ENCODE results near the gene FAM118B.

Gene FAM118B

DNA sequence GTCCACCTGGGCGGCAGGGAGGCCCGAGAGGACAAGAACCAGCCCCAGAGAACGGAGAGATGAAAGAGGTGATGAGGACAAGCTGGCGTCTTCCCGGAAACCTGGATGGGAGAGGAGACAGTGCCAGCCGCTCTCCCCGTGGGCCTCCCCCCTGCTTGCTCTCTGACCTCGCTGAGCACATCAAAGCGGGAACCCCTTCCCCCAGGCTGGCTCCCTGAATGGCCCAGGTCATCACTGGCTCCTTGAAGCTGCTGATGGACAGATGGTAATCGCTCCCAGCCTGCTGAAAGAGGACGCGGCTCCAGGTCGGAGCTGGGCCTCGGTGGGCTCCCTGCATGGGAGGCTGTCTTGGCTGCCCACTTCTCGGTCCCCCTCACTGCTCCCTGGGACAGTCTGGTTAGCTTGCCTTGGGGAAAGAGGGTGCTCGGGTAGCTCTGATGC, 18.5 kb upstream of the FAM118B start:
- TF ChIP-seq, protein P1, sequence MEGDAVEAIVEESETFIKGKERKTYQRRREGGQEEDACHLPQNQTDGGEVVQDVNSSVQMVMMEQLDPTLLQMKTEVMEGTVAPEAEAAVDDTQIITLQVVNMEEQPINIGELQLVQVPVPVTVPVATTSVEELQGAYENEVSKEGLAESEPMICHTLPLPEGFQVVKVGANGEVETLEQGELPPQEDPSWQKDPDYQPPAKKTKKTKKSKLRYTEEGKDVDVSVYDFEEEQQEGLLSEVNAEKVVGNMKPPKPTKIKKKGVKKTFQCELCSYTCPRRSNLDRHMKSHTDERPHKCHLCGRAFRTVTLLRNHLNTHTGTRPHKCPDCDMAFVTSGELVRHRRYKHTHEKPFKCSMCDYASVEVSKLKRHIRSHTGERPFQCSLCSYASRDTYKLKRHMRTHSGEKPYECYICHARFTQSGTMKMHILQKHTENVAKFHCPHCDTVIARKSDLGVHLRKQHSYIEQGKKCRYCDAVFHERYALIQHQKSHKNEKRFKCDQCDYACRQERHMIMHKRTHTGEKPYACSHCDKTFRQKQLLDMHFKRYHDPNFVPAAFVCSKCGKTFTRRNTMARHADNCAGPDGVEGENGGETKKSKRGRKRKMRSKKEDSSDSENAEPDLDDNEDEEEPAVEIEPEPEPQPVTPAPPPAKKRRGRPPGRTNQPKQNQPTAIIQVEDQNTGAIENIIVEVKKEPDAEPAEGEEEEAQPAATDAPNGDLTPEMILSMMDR (IDR thresholded peaks at IDR 0.05; ENCODE audit: low read depth, low read length, missing control alignments) = no peak
- no peak overlapping the region for H3K4me3 ChIP-seq (replicated peaks; ENCODE audit: low read depth, low read length)
- DNase-seq (ENCODE audit: extremely low read depth, low read depth) = no peak

DNA sequence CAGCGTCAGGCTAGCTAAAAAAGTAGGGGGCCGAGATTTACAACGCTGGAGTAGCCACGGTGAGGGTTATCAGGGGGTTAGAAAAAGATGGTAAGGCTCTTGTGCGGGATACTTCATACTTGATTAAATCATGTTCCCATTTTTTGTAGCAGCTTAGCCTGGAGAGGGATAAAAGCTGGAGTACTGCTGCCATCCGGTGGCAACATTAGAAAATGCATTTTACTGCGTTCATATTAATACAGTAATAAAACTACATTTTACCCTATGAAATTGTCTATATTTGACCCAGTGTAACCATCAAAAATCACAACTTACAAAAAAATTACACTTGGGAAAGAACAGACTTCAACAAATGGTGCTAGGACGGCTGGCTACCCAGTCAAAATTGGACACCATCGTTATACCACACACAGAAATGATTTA, 17.4 kb upstream of the FAM118B start:
- DNase-seq (ENCODE audit: extremely low read depth, low read depth) = no peak
- TF ChIP-seq, protein P1 (IDR thresholded peaks at IDR 0.05; ENCODE audit: low read depth, low read length, missing control alignments) = peak; percentile 47
- no peak overlapping the region for H3K4me3 ChIP-seq (replicated peaks; ENCODE audit: low read depth, low read length)

DNA sequence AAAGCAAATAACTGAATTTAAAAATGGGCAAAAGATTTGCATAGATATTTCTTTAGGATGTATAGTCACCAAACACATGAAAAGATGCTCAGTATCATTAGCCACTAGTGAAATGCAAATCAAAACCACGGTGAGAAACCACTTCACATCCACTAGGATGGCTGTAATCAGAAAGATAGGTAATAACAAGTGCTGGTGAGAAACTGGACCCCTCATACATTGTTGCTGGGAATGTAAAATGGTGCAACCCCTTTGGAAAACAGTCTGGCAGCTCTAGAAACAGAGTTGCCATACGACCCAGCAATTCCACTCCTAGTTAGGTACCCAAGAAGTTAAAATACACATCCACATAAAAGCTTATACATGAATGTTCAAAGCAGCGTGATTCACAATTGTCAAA, 16.5 kb upstream of the FAM118B start:
- H3K4me3 ChIP-seq (replicated peaks; ENCODE audit: low read depth, low read length) = no peak overlapping the region
- TF ChIP-seq, protein P1 (IDR thresholded peaks at IDR 0.05; ENCODE audit: low read depth, low read length, missing control alignments) = no peak
- DNase-seq (ENCODE audit: extremely low read depth, low read depth) = no peak

DNA sequence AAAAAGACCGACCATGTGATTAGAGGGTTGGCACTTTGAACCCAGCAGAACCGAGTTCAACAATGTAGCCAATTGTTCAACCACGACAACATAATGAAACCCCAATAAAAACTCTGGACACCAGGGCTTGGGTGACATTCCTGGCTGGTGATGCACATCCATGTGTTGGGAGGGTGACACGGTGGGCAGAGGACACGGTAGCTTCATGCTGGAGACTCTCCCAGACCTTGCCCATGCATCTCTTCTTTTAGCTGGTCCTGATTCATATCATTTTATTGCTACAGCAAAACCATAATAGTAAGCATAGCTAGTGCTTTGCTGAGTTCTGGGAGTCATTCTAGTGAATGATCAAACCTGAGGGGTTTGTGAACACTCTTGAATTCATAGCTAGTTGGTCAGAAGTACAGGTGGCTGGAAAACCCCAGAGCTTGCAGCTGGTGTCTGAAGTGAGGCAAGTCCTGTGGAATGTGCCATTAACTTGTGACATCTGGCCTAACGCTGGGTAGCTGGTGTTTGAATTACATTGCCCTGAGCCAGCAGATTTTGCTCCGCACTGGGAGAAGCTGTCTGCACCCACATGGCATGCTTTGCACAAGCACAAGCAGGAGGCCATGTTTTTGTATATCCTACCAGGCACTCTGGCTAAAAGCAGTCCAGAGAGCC, 14.2 kb upstream of the FAM118B start:
- TF ChIP-seq, protein P1 (IDR thresholded peaks at IDR 0.05; ENCODE audit: low read depth, low read length, missing control alignments) = no peak
- DNase-seq (ENCODE audit: extremely low read depth, low read depth) = peak; percentile 72

DNA sequence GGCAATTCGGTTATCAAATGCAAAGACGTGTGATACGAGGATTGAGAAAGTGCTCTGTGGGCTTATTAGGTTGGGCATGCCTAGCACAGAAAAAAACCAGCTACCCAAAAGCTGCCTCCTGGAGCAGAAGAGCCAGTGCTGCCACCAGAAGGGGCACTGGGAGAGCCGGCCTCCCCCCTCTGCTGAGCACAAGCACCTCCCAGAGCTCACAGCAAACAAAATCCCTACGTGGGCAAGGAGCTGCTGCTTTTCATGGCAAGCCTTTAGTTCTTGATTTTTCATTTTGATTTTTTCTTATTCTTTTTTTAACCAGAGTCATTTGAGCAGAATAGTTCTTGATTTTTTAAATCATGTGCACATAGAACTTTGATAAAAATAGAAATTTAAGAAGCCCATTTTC, 12.9 kb upstream of the FAM118B start:
- H3K4me3 ChIP-seq (replicated peaks; ENCODE audit: low read depth, low read length) = no peak overlapping the region
- TF ChIP-seq, protein P1 (IDR thresholded peaks at IDR 0.05; ENCODE audit: low read depth, low read length, missing control alignments) = no peak
- DNase-seq (ENCODE audit: extremely low read depth, low read depth) = no peak

More for the DNA sequence above, 14.2 kb upstream of the FAM118B start:
- no peak overlapping the region for H3K4me3 ChIP-seq (replicated peaks; ENCODE audit: low read depth, low read length)

DNA sequence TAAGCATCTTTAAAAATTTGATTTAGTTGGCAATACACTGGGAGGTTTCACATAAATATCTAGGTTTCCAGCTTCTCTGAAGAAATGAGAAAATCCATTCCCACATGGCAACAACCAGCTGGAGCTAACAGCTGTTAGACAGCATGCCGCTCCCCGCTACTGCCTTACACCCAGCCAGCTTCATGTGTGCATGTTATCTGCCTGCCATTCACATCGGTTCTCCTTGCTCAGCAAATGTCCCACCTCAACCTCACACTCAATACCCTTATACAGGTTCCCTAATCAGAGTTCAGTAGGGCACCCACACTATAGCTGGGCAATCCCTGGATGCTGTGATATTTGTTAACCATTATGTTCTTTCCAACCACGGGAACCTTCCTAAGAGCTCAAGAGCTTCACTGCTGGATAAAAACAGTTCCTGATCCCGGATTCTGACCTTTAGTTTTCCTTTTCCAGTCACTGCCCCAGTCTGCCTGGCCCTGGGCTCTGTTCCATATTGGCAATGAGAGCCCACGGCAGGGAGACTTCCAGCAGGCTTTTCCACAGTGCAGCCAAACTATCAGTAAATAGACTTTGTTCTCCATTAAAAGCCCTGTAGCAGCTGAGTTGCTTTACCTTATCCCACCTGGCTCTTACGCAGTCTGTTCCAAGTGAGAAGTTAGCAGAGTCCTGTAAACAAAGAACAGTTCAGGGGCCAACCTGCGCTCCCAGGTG, 8.8 kb upstream of the FAM118B start:
- no peak overlapping the region for H3K4me3 ChIP-seq (replicated peaks; ENCODE audit: low read depth, low read length)
- DNase-seq (ENCODE audit: extremely low read depth, low read depth) = no peak
- TF ChIP-seq, protein P1 (IDR thresholded peaks at IDR 0.05; ENCODE audit: low read depth, low read length, missing control alignments) = no peak
